Measurements from ENCODE around the gene VSIG10. TPM values are rescaled to one million over a fixed set of nuclear protein-coding genes. Genes with fewer than 3 reads are reported as not detected.

The VSIG10 gene
- total and polyA plus RNA-seq, 2 of the 4 experiments (the other 2 are of a cell fraction) = 5.9 to 10.0 TPM

GRCh38 chr12:118148287-118148686 lies 44.5 kb upstream of the VSIG10 start:
- Histone ChIP-seq H3K4me3 (ENCODE audit: insufficient read depth, low read depth, low read length) (no peak overlapping the region), H2AK5ac (ENCODE audit: low read depth, low read length) (no peak overlapping the region), H3K79me1 (ENCODE audit: low read depth in 1 of 2, low read length in 2 of 2) (peaks cover 0 to 14% of the 10 kb centered on the region in 2 experiments; a peak in 3 of 4 replicates), H2BK120ac (ENCODE audit: low read depth, low read length) (no peak overlapping the region), H3K36me3 (ENCODE audit: control insufficient read depth, insufficient read depth, low read length) (peaks cover 49% of the 10 kb centered on the region), H3K27me3 (ENCODE audit: control insufficient read depth, insufficient read depth, low read length) (no peaks in the 10 kb centered on the region), H3K9ac (ENCODE audit: low read depth, low read length) (no peak overlapping the region), H2BK20ac (ENCODE audit: low read depth, low read length) (no peak overlapping the region), H3K9me1 (ENCODE audit: insufficient read depth, low read length) (no peaks in the 10 kb centered on the region; the same call in 1 of the 2 replicates), H3K14ac (replicated peaks; ENCODE audit: low read depth, low read length) (no peak overlapping the region), H3K23ac (ENCODE audit: low read depth, low read length) (no peak overlapping the region), H3K4ac (ENCODE audit: low read depth, low read length) (no peak overlapping the region), H2BK5ac (ENCODE audit: low read depth, low read length, poor library complexity, severe bottlenecking) (no peak overlapping the region), H4K20me1 (ENCODE audit: insufficient read depth, low read length) (no peaks in the 10 kb centered on the region; the same call in 1 of the 2 replicates), H4K5ac (ENCODE audit: low read depth, low read length) (no peak overlapping the region), H2AK9ac (replicated peaks; ENCODE audit: low read depth, low read length, poor library complexity) (no peak overlapping the region), H2AFZ (replicated peaks; ENCODE audit: low read length, poor library complexity) (no peak overlapping the region), H3K9me3 (ENCODE audit: control insufficient read depth, insufficient read depth, low read length) (no peaks in the 10 kb centered on the region), H3K4me1 (ENCODE audit: control insufficient read depth, insufficient read depth, low read length) (no peaks in the 10 kb centered on the region), H4K8ac (ENCODE audit: low read depth in 2 of 2, low read length in 2 of 2) (no peak overlapping the region), H2BK15ac (ENCODE audit: low read depth, low read length) (no peak overlapping the region), H4K91ac (ENCODE audit: insufficient read depth, low read depth, low read length) (no peak overlapping the region), H3K4me2 (ENCODE audit: low read depth, low read length) (no peak overlapping the region), H3K18ac (ENCODE audit: low read depth, low read length) (no peak overlapping the region), H3K56ac (ENCODE audit: extremely low read depth, insufficient read depth, low read length) (no peak overlapping the region), H3K27ac (ENCODE audit: insufficient read depth, low read length) (no peak overlapping the region)
- WGBS, 2 experiments (ENCODE audit: extremely low coverage in 2 of 2, insufficient read length in 1 of 2) = no CpG with 5 or more reads among the region's 5 CpGs
- no peak for DNase-seq
- no peak for ATAC-seq (ENCODE audit: low read depth)
- CTCF ChIA-PET = no interaction called here
- POLR2A ChIA-PET (ENCODE audit: unreplicated experiment) = no interaction called here
- dilution Hi-C loops (cut with HindIII; ENCODE audit: low sequenced_read_pairs, unreplicated experiment) (no loop called here), intact Hi-C loops (cut with micrococcal nuclease) (no loop called here), in situ Hi-C loops (cut with MboI; ENCODE audit: low sequenced_read_pairs) (loop anchor here (25.0 kb wide), 1 partner anchor 286 kb away; no protein-coding TSS in a partner anchor)
- no TSS peak for BruUV-seq (replicated peaks)
- no peak for TF ChIP-seq USF2 (IDR thresholded peaks at IDR 0.05; ENCODE audit: low read depth, low read length)
- TF ChIP-seq SMC3 (IDR thresholded peaks at IDR 0.05; ENCODE audit: low read depth, low read length) = no peak
- no peak for TF ChIP-seq CHD1 (IDR thresholded peaks at IDR 0.05; ENCODE audit: low read depth, low read length)
- no peak for TF ChIP-seq BHLHE40 (IDR thresholded peaks at IDR 0.05; ENCODE audit: low read depth, low read length)
- TF ChIP-seq RFX5 (IDR thresholded peaks at IDR 0.05; ENCODE audit: low read depth, low read length) = no peak
- TF ChIP-seq ELK1 (IDR thresholded peaks at IDR 0.05; ENCODE audit: borderline replicate concordance, low read depth, low read length) = no peak
- TF ChIP-seq MAFK (IDR thresholded peaks at IDR 0.05; ENCODE audit: low read depth, low read length) = no peak
- TF ChIP-seq RCOR1 (IDR thresholded peaks at IDR 0.05; ENCODE audit: insufficient replicate concordance, low read length) = no peak
- TF ChIP-seq CTCF (conservative IDR thresholded peaks at IDR 0.05; ENCODE audit: low read depth, low read length) = no peak
- TF ChIP-seq POLR2A (IDR thresholded peaks at IDR 0.05; ENCODE audit: low read depth, low read length) = no peak
- TF ChIP-seq CEBPB (IDR thresholded peaks at IDR 0.05; ENCODE audit: low read depth, low read length) = no peak
- no peak for TF ChIP-seq MXI1 (IDR thresholded peaks at IDR 0.05; ENCODE audit: borderline replicate concordance, low read depth, low read length)
- no peak for TF ChIP-seq FOS (IDR thresholded peaks at IDR 0.05; ENCODE audit: low read depth, low read length)
- no peak for TF ChIP-seq NFE2L2 (IDR thresholded peaks at IDR 0.05; ENCODE audit: low read depth, low read length)
- TF ChIP-seq MAZ (IDR thresholded peaks at IDR 0.05; ENCODE audit: borderline replicate concordance, low read depth, low read length) = no peak
- no peak for TF ChIP-seq RAD21 (IDR thresholded peaks at IDR 0.05; ENCODE audit: low read length)

Data from IMR-90 (cell line).